RPMI8226 (cell line): ENCODE data around the gene CADM2.
A peak's percentile ranks its signal among the peaks of the same experiment; 100 is the strongest.
"Not testable (repeated sequence)": the region's sequence is repeated elsewhere in the genome, so short reads cannot be mapped to it uniquely, and the experiment has no call there.

Experiments
- DNase-seq: peaks from one replicate; pipeline ENCODE4 v3.0.0-alpha.2; 2015

Gene CADM2

GRCh38 chr3:85495602-85496001 lies 536.8 kb downstream of the CADM2 start:
- DNase-seq = no peak

- no peak for DNase-seq
Observed at GRCh38 chr3:85498177-85498576, 539.4 kb downstream of the CADM2 start.

GRCh38 chr3:85502148-85502875 lies 543.5 kb downstream of the CADM2 start:
- DNase-seq = no peak

- DNase-seq = not testable (repeated sequence)
Observed at GRCh38 chr3:85504129-85504784, 545.5 kb downstream of the CADM2 start.

- DNase-seq = not testable (repeated sequence)
Observed at GRCh38 chr3:85504785-85505511, 546.2 kb downstream of the CADM2 start.

- DNase-seq = not testable (repeated sequence)
Observed at GRCh38 chr3:85507052-85507451, 548.3 kb downstream of the CADM2 start.

GRCh38 chr3:85508659-85509058 lies 549.9 kb downstream of the CADM2 start:
- no peak for DNase-seq

- DNase-seq = no peak
Observed at GRCh38 chr3:85516146-85516545, 557.4 kb downstream of the CADM2 start.

- no peak for DNase-seq
Observed at GRCh38 chr3:85524104-85524503, 565.3 kb downstream of the CADM2 start.

- DNase-seq = no peak
Observed at GRCh38 chr3:85525264-85525663, 566.5 kb downstream of the CADM2 start.

GRCh38 chr3:85533586-85533985 lies 574.8 kb downstream of the CADM2 start:
- no peak for DNase-seq

GRCh38 chr3:85535517-85535916 lies 576.7 kb downstream of the CADM2 start:
- no peak for DNase-seq

- peak; percentile 10 for DNase-seq
Observed at GRCh38 chr3:85539232-85539631, 580.4 kb downstream of the CADM2 start.

GRCh38 chr3:85554153-85554552 lies 595.4 kb downstream of the CADM2 start:
- DNase-seq = no peak

GRCh38 chr3:85560088-85560785 lies 601.4 kb downstream of the CADM2 start:
- DNase-seq = no peak

GRCh38 chr3:85567071-85567676 lies 608.4 kb downstream of the CADM2 start:
- peak; percentile 57 for DNase-seq

- DNase-seq = no peak
Observed at GRCh38 chr3:85570819-85571218, 612.0 kb downstream of the CADM2 start.

- no peak for DNase-seq
Observed at GRCh38 chr3:85571835-85572234, 613.0 kb downstream of the CADM2 start.

- DNase-seq = no peak
Observed at GRCh38 chr3:85572426-85572825, 613.6 kb downstream of the CADM2 start.

GRCh38 chr3:85572978-85573377 lies 614.2 kb downstream of the CADM2 start:
- DNase-seq = no peak

- no peak for DNase-seq
Observed at GRCh38 chr3:85574006-85574705, 615.4 kb downstream of the CADM2 start.

- DNase-seq = peak; percentile 58
Observed at GRCh38 chr3:85576091-85576690, 617.4 kb downstream of the CADM2 start.
